HL-60 (cell line): ENCODE data around the gene CFAP61.

ENCODE experiments used
- DNase-seq, 2 experiments: peaks; one replicate each; pipeline ENCODE4 v3.0.0-alpha.2; 2010 to 2020; ENCODE audit warnings: low read depth in 1 of 2, low spot score in 1 of 2
- H3K27ac ChIP-seq: fragments of 250-450 bp; sonication (Bioruptor Pico); replicated peaks from 2 replicates; pipeline ENCODE4 v1.5.1; 2020; ENCODE audit warnings: mild to moderate bottlenecking, moderate library complexity
- H3K27me3 ChIP-seq: fragments of 250-450 bp; sonication (Bioruptor Pico); 2 replicates; pipeline ENCODE4 v1.5.1; 2021; ENCODE audit warnings: mild to moderate bottlenecking, moderate library complexity; ENCODE audit not compliant: insufficient read depth, poor library complexity, severe bottlenecking
- H3K4me3 ChIP-seq: replicated peaks from 2 replicates; pipeline ENCODE4 v1.5.1; 2011; ENCODE audit warnings: mild to moderate bottlenecking, control low read depth, low read length; ENCODE audit not compliant: insufficient read depth
- GABPA ChIP-seq: IDR thresholded peaks from 2 replicates; pipeline ENCODE4 v1.6.1; 2012; ENCODE audit warnings: low read depth
- POLR2AphosphoS5 ChIP-seq: IDR thresholded peaks from 2 replicates; pipeline ENCODE4 v1.6.1; 2012; ENCODE audit warnings: low read depth
- SPI1 ChIP-seq: IDR thresholded peaks from 2 replicates; pipeline ENCODE4 v1.6.1; 2012; ENCODE audit warnings: low read depth, mild to moderate bottlenecking, borderline replicate concordance
- TF ChIP-seq, protein P1 (sequence below): IDR thresholded peaks from one replicate; pipeline ENCODE4 v1.5.1; 2011; ENCODE audit warnings: low read length, control low read depth, inconsistent platforms; ENCODE audit not compliant: insufficient read depth
- TF ChIP-seq, protein P2 (sequence below): IDR thresholded peaks from 2 replicates; pipeline ENCODE4 v1.6.1; 2012; ENCODE audit warnings: low read depth; ENCODE audit not compliant: insufficient replicate concordance

CFAP61 gene

DNA sequence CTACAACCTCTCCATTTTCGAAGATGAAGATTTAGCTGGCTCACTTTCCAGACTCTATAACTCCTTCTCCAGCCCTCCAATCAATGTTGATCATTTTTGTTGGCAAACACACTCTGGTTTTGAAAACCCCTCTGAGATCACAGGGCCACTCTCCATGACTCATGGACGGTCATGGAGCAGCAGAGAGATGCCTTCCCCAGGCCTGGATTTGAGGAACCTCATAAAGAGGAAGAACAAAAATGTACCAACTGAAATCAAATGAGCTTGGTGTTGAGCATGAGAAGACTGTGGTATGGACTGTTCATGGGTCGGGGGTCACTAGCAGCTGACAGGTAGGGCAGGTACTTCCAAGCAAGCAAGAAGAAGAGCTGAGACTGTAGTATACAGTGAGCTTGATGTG lies 202.8 kb downstream of the CFAP61 start:
- no peak for TF ChIP-seq POLR2AphosphoS5
- TF ChIP-seq GABPA = no peak
- TF ChIP-seq, protein P1, sequence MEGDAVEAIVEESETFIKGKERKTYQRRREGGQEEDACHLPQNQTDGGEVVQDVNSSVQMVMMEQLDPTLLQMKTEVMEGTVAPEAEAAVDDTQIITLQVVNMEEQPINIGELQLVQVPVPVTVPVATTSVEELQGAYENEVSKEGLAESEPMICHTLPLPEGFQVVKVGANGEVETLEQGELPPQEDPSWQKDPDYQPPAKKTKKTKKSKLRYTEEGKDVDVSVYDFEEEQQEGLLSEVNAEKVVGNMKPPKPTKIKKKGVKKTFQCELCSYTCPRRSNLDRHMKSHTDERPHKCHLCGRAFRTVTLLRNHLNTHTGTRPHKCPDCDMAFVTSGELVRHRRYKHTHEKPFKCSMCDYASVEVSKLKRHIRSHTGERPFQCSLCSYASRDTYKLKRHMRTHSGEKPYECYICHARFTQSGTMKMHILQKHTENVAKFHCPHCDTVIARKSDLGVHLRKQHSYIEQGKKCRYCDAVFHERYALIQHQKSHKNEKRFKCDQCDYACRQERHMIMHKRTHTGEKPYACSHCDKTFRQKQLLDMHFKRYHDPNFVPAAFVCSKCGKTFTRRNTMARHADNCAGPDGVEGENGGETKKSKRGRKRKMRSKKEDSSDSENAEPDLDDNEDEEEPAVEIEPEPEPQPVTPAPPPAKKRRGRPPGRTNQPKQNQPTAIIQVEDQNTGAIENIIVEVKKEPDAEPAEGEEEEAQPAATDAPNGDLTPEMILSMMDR = no peak
- peak; percentile 63; the same call in 1 of the 2 replicates for TF ChIP-seq SPI1
- TF ChIP-seq, protein P2, sequence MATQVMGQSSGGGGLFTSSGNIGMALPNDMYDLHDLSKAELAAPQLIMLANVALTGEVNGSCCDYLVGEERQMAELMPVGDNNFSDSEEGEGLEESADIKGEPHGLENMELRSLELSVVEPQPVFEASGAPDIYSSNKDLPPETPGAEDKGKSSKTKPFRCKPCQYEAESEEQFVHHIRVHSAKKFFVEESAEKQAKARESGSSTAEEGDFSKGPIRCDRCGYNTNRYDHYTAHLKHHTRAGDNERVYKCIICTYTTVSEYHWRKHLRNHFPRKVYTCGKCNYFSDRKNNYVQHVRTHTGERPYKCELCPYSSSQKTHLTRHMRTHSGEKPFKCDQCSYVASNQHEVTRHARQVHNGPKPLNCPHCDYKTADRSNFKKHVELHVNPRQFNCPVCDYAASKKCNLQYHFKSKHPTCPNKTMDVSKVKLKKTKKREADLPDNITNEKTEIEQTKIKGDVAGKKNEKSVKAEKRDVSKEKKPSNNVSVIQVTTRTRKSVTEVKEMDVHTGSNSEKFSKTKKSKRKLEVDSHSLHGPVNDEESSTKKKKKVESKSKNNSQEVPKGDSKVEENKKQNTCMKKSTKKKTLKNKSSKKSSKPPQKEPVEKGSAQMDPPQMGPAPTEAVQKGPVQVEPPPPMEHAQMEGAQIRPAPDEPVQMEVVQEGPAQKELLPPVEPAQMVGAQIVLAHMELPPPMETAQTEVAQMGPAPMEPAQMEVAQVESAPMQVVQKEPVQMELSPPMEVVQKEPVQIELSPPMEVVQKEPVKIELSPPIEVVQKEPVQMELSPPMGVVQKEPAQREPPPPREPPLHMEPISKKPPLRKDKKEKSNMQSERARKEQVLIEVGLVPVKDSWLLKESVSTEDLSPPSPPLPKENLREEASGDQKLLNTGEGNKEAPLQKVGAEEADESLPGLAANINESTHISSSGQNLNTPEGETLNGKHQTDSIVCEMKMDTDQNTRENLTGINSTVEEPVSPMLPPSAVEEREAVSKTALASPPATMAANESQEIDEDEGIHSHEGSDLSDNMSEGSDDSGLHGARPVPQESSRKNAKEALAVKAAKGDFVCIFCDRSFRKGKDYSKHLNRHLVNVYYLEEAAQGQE = no peak
- no peaks in the 10 kb centered on the region for H3K27me3 ChIP-seq
- no peak overlapping the region for H3K27ac ChIP-seq
- H3K4me3 ChIP-seq = no peak overlapping the region
- DNase-seq = peak in 1 of 2 experiments; percentile 85

DNA sequence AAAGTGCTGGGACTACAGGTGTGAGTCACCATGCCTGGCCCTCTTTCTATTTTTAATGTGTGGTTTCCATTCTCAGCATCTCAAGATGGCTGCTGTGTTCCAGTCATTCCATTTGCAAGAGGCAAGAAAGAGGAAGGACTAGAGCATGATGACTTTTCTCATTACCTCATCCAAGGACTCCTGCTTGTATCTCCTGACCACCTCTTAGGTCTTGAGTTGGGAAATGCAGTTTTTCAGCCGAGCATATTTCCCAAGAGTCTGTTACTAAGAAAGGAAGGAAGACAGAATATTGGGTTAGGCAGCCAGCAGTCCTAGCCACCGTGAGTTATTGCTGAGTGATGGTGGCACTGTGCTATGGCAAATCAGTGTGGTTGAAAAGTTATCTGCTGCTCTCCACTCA lies 207.2 kb downstream of the CFAP61 start:
- TF ChIP-seq GABPA = no peak
- TF ChIP-seq, protein P2 = no peak
- peak; percentile 52; the same call in 1 of the 2 replicates for TF ChIP-seq SPI1
- H3K27ac ChIP-seq = 0 out of 2 replicates have a peak overlapping the region, but pooled peaks have one; percentile 10
- peak; percentile 88 to 92 for DNase-seq
- H3K27me3 ChIP-seq = no peaks in the 10 kb centered on the region
- no peak overlapping the region for H3K4me3 ChIP-seq

DNA sequence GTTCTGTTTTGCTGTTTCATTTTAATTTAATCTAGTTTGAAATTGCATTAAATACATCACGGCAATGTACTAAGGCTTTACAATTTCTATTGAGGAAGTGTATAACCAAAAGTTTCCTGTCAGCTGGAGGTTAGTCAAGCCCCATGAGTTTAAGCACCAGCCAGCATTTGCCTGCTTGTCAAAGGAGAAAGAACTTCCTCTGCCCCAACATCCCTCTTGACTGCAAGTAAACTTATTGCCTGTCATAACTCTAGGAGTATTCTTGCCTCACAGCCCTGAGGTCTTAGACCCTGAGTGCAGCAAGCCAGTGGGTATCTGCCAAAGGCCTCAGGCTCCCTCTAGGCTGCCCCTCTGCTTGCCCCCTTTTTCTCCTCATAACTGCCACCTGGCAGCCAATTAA lies 208.8 kb downstream of the CFAP61 start:
- DNase-seq = peak; percentile 50 to 91
- peak overlapping the region; percentile 11 for H3K27ac ChIP-seq
- no peak overlapping the region for H3K4me3 ChIP-seq
- no peaks in the 10 kb centered on the region for H3K27me3 ChIP-seq
- TF ChIP-seq, protein P2 = no peak
- TF ChIP-seq SPI1 = peak; percentile 92

DNA sequence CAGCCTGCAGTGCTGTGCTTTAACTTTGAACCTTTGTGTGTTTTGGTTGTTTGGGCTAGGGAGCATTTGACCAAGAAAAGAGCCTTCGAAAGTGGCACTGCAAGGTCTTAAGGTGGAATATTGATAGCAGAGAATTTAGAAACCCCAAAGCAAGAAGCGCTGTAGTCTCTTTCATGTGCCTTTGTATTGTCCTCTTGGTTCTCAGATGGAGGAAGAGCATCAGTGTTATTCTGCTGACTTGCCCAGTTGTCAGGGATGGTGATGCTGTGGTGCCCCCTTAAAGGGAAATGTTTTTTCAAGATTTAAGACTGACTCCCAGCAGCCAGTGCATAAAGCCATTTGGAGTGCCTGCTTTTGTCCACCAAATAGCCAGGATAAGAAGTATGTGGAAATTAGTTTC lies 212.9 kb downstream of the CFAP61 start:
- DNase-seq = no peak
- Histone ChIP-seq H3K4me3 (no peak overlapping the region), H3K27me3 (no peaks in the 10 kb centered on the region), H3K27ac (no peak overlapping the region)
- TF ChIP-seq GABPA (no peak), SPI1 (no peak), POLR2AphosphoS5 (no peak)
- TF ChIP-seq, protein P2 = no peak
- TF ChIP-seq, protein P1 = no peak
